Measurements from ENCODE around the gene NOS1AP. TPM values are rescaled to one million over a fixed set of nuclear protein-coding genes. Genes with fewer than 3 reads are reported as not detected.
"Not testable (repeated sequence)": the region's sequence is repeated elsewhere in the genome, so short reads cannot be mapped to it uniquely, and the experiment has no call there.

Gene NOS1AP
- polyA plus RNA-seq, 1 experiment, result 0.04 TPM

DNA sequence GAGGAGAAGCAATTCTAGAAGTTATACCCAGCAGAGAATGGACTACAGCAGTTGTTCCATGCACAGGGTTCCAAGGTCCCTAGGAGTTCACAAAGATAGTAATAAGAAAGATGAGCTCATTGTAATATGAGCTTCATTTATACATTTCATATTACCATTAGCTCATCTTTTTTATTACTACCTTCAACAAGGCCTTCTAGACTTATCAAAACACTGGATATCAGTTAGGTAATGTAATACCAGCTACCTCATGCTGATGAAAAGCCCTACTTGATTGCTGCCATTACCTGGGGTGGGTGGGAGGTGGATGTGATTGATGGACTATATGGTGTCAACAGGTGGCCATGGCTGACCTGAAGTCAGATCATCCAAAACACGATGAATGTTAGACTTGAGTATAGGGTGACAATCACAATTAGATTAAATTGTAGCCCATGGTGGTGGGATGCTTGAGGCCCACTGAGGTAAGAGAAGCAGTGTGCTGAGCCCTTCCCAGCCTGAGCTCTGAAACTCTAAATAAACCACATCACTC, 273.0 kb downstream of the NOS1AP start:
- Histone ChIP-seq H3K27me3 (ENCODE audit: control insufficient read depth, insufficient read depth, low read length) (peaks cover 3% of the 10 kb centered on the region), H3K27ac (ENCODE audit: low read depth, low read length) (no peak overlapping the region), H3K9me3 (ENCODE audit: control insufficient read depth, insufficient read depth, low read length) (no peaks in the 10 kb centered on the region), H3K4me3 (ENCODE audit: low read depth, low read length) (no peak overlapping the region)
- TF ChIP-seq CTCF (IDR thresholded peaks at IDR 0.05; ENCODE audit: low read depth, low read length), result no peak
- POLR2A ChIA-PET, result no interaction called here
- DNase-seq (ENCODE audit: low read depth, low spot score), result no peak
- CTCF ChIA-PET, result interaction anchor here (1.9 kb wide), 1 partner anchor 15 kb away, joined by 6 read pairs; no protein-coding TSS in a partner anchor

- DNase-seq (ENCODE audit: low read depth, low spot score), result no peak
- TF ChIP-seq CTCF (IDR thresholded peaks at IDR 0.05; ENCODE audit: low read depth, low read length), result no peak
- H3K4me3 ChIP-seq (ENCODE audit: low read depth, low read length), result no peak overlapping the region
- H3K9me3 ChIP-seq (ENCODE audit: control insufficient read depth, insufficient read depth, low read length), result no peaks in the 10 kb centered on the region
- H3K27me3 ChIP-seq (ENCODE audit: control insufficient read depth, insufficient read depth, low read length), result peaks cover 3% of the 10 kb centered on the region
- H3K27ac ChIP-seq (ENCODE audit: low read depth, low read length), result no peak overlapping the region
- ChIA-PET CTCF (no interaction called here), POLR2A (no interaction called here)
Observed at GRCh38 chr1:162343470-162343869, 274.0 kb downstream of the NOS1AP start.

GRCh38 chr1:162347281-162347680, 277.8 kb downstream of the NOS1AP start:
- CTCF ChIA-PET, result no interaction called here
- H3K27me3 ChIP-seq (ENCODE audit: control insufficient read depth, insufficient read depth, low read length), result no peaks in the 10 kb centered on the region
- POLR2A ChIA-PET, result no interaction called here
- H3K27ac ChIP-seq (ENCODE audit: low read depth, low read length), result no peak overlapping the region
- no peak for DNase-seq (ENCODE audit: low read depth, low spot score)
- no peak for TF ChIP-seq CTCF (IDR thresholded peaks at IDR 0.05; ENCODE audit: low read depth, low read length)
- no peaks in the 10 kb centered on the region for H3K9me3 ChIP-seq (ENCODE audit: control insufficient read depth, insufficient read depth, low read length)
- no peak overlapping the region for H3K4me3 ChIP-seq (ENCODE audit: low read depth, low read length)

DNA sequence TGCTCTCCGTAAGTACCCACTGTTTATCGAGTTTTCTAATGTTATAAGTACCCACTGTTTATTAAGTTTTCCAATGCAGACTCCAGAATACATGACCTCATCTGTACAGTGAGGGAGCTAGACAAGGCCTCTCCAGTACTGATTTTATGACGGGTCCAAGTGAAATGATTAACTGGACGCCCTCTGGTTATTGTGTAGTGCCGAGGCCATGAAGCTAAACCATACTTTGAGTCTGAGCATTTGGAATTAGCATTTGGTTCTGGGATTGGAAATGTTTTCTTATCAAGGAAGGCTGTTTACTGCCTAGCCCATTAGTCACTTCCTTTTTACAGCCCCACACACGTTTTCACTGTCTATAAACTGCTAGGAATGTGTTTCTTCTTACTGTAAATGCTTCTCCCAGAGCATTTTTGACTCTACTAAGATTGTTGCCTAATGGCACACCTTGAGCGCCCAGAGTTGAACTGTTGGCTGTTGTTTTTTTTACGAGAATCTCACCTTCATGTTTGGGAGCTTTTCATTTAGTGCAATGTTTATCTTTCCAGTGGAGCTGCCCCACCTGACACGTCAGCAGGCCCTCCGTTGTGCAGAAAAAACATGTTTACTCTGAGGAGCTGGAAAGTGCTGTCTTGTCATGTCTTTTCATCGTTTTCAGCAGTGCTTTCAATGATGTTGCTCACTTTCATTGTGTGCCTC, 280.3 kb downstream of the NOS1AP start:
- POLR2A ChIA-PET, result no interaction called here
- TF ChIP-seq CTCF (IDR thresholded peaks at IDR 0.05; ENCODE audit: low read depth, low read length), result no peak
- CTCF ChIA-PET, result interaction anchor here (2.0 kb wide), 1 partner anchor 41 kb away, joined by 13 read pairs; no protein-coding TSS in a partner anchor
- no peaks in the 10 kb centered on the region for H3K27me3 ChIP-seq (ENCODE audit: control insufficient read depth, insufficient read depth, low read length)
- DNase-seq (ENCODE audit: low read depth, low spot score), result peak; percentile 33
- H3K9me3 ChIP-seq (ENCODE audit: control insufficient read depth, insufficient read depth, low read length), result no peaks in the 10 kb centered on the region
- H3K4me3 ChIP-seq (ENCODE audit: low read depth, low read length), result no peak overlapping the region
- H3K27ac ChIP-seq (ENCODE audit: low read depth, low read length), result no peak overlapping the region

DNA sequence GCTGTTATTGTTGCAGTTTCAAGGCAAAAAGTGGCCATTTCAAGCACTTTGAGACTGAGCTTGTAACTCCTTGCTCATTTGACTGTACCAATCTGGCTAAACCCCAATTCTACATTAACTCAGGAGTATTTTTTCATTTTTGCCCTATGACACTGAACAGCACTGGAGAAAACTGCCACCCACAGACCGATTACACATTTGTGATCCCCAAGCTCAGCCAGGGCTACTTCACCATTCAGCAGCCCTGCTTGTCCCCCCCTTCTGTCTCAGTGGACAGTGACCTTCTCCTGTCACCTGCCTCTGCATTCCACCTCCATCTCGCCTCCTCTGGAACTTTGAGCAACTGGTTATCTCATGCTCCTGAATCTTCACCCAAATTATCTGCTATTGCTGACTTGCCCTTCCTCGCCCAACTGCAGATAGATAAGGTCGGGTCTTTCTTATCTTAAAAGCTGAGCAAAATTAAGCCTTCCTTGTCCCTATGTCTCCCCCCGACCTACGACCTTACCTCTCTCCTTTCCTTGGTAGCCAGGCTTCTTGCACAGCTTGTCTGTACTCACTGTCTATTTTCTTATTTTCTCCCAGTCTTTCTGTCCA, 281.9 kb downstream of the NOS1AP start:
- no peak overlapping the region for H3K27ac ChIP-seq (ENCODE audit: low read depth, low read length)
- no peaks in the 10 kb centered on the region for H3K9me3 ChIP-seq (ENCODE audit: control insufficient read depth, insufficient read depth, low read length)
- ChIA-PET POLR2A (no interaction called here), CTCF (interaction anchor here (2.0 kb wide), 1 partner anchor 40 kb away, joined by 13 read pairs; no protein-coding TSS in a partner anchor)
- no peak overlapping the region for H3K4me3 ChIP-seq (ENCODE audit: low read depth, low read length)
- no peaks in the 10 kb centered on the region for H3K27me3 ChIP-seq (ENCODE audit: control insufficient read depth, insufficient read depth, low read length)
- TF ChIP-seq CTCF (IDR thresholded peaks at IDR 0.05; ENCODE audit: low read depth, low read length), result no peak
- no peak for DNase-seq (ENCODE audit: low read depth, low spot score)

DNA sequence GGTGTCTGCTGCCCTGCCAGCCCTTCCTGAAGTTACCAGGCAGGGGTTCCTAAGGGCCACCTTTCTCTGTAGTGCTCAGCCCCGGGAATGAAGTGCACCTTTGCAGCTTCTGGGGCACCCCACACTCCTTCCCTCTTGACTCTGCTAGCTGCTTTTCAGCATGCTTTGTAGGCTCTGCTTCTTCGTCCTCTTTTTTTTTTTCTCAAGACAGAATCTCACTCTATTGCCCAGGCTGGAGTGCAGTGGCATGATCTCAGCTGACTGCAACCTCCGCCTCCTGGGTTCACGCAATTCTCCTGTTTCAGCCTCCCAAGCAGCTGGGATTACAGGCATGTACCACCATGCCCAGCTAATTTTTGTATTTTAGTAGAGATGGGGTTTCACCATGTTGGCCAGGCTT, 282.4 kb downstream of the NOS1AP start:
- H3K9me3 ChIP-seq (ENCODE audit: control insufficient read depth, insufficient read depth, low read length); H3K4me3 ChIP-seq (ENCODE audit: low read depth, low read length); H3K27me3 ChIP-seq (ENCODE audit: control insufficient read depth, insufficient read depth, low read length); H3K27ac ChIP-seq (ENCODE audit: low read depth, low read length); POLR2A ChIA-PET; DNase-seq (ENCODE audit: low read depth, low spot score): not testable (repeated sequence)
- CTCF ChIA-PET, result interaction anchor here (0.5 kb wide), 1 partner anchor 594 kb away, joined by 5 read pairs; no protein-coding TSS in a partner anchor
